ENCODE data around the gene POLG.

Gene POLG

DNA sequence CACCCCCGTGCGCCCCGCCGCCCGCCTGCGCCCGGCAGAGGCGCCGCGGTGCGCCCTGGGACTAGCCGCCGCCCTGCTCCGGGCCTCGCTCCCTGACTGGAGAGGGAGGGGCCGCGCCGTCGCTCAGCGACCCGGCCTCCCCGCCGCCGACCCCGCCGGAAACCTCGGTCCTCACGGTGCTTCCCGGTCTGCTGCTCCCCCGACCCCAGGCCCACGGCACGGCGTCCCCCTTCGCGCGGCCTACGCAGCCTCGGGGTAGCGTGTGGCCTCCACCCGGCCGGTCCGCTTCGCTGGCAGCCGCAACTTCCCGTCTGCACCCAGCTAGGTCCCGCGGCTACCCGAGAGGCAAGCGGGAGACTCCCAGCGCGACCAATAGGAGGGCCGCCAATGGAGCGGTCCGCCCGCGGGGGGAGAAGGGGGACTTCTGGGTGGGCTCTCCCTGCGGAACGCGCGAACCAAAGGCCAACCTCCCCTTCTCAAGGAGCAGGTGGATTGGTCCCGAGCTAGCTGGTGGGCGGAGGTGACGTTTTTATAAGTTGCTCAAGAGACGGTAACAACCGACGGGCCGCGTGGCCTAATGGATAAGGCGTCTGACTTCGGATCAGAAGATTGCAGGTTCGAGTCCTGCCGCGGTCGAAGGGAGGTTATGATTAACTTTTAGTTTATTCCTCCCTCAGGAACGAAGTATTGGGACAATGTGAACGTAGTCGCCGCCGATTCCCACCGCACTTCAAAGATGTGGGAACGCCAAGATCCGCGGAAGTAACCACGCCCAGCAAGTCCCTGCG is at the start of gene POLG:
POLG (minus strand) TSS at position 315 of the 788 bp plus-strand sequence. CDS start 1,070 bp downstream, outside the sequence.
- DNase-seq, result peak; percentile 100

- DNase-seq, result no peak
These were observed 49.6 kb upstream of the POLG start for GRCh38 chr15:89384176-89384604.

DNA sequence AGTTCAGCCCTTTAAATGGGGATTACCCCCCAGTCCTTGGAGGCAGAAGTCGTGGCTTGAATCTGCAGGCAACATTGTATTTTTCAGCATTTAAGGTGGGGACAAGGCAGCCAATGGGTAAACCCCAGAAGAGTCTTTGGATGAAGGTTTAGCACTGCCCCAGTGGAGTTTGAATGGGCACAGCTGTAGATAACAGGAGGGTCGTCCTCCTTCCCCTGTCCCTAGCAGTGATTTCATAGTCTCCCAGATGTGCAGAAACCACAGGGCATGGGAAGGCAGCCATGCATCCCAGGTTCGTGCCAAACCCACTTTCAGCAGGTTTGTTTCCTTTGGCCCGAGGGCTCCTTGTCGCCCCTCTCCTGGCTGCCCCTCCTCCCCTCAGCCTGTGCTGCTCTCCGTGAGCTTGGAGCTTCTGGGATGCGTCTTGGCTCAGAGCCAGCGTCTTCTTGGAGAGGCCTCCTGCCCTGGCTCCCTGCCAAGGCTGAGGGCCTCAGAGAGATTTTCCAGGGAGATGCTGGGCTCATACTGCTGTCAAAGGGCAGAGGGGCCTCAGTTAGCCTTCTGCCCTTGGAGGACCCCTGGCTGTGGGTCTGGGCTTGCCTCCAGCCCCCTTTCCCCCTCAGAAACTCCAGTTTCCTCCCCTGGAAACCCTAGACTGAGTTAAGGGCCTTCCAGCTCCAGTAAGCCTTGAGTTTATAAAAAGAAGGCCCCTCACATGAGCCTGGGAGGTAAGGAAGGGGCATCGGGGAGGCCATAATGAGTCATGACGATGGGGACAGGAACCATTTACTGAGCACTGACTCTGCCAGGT is 48.9 kb upstream of the POLG start:
- DNase-seq, result peak; percentile 79

DNA sequence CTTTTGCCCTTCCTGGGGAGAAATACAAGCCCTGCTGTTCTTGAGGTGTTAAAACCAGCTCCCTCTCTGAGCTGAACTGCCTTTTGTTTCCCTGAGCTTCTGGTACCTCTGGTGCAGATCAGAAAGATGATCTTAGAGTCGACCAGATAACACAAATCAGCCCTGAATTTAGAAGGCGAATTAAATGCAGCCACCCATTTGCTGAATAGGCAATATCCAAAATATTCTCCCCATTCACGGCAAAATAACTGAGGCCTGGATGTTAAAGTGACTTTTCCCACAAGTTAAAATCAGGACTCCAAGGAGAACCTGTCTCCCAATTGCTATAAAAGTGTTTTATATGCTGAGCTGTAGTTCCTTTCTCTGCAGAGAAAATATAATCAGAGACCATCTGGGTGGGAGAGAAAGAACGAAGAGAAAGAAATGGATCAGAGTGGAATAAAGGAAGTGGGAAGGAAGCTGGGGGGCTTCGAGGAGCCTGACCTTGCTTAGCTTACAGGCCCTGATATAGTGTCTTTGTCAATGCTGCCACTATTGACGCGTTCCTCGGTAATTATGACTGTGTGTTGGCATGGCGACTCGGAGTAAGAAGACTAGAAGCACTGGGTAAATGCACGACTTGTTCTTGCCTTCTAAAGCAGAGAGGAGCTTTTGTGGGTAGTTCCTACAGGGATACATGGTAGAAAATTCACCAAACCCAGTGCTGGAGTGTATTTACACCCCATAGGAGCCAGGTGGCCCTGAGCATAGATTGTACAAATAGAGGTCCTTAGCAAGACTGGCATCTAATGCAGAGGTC is 47.5 kb upstream of the POLG start:
- no peak for DNase-seq

GRCh38 chr15:89381331-89381730 is 46.7 kb upstream of the POLG start:
- no peak for DNase-seq

DNA sequence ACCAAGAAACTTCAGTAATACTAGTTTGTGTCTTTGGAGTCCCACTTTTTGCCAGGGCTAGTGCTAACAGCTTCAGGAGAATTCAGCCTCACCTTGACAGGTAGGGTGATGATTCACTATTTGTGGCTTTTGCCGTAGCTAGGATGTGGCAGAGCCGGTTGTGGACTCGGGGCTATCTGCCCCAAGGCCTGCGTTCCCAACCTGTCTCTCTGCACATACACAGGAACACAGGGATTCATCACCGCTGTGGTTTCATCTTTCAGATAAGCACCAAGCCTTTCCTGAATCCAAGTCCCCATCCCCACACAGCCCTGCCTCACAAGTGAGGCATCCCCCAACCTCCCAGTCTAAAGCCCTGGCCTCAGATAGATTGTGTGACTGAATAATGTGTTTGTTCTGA is 45.2 kb upstream of the POLG start:
- no peak for DNase-seq

DNA sequence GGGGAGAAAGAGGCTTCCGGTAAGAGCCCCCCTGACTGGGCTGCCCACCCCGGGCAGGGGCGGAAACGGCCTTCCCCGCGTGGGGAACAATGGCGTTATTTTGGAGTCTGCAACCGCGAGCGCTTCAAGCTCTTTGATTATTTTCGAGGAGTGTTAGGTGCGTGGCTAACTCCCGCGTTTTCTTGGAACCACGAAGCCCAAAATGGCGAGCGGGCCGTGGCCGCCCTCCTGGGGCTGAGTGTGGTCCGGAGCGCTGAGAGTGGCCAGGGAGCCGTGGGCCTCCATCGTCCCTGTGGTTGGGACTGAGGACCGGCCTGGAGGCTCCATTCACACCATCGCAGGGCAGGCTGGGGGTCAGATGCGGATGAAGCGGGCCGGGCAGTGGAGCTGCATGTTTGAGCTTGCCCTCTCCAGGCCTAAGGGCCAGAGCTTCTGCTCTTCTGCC is 44.6 kb upstream of the POLG start:
- no peak for DNase-seq

DNA sequence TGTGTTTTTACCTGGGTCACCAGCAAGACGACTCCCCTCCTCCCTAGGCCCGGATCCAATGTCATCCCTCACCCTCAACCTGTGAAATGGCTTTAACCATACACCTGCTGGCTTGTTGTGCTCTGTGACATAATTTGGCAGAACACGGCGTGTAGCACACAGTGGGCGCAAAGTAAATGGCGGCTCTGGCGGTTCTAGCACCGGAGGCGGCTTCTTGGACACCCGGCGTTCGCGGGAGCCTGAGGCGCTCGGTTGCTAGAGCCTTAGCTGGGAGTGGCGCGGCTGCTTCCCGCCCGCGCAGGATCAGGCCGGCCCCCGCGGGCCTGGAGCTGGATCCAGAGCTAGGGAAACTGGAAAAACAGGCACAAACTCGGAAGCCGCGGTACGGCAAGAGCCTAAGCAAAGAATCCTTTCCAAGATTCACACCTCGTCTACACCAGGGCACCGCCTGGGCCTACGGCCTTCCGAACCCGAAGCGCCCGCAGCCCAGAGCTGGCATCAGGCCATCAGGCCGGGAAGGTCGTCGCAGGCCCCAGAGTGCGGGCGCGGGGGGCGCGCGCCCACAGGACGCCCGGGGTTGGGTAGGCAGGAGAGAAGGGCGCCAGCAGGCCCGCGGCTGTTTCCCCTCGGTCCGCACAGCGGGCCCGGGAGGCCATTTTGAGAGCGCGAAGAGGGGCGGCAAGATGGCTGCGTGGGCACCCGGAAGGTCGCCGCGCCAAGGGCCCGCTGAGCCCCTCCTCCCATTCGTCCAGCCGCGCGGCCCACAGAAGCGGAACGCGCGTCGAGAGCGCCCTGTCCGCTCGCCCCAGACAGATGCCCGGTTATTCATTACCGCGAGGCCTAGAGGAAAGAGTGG is 43.9 kb upstream of the POLG start:
- peak; percentile 69 for DNase-seq

DNA sequence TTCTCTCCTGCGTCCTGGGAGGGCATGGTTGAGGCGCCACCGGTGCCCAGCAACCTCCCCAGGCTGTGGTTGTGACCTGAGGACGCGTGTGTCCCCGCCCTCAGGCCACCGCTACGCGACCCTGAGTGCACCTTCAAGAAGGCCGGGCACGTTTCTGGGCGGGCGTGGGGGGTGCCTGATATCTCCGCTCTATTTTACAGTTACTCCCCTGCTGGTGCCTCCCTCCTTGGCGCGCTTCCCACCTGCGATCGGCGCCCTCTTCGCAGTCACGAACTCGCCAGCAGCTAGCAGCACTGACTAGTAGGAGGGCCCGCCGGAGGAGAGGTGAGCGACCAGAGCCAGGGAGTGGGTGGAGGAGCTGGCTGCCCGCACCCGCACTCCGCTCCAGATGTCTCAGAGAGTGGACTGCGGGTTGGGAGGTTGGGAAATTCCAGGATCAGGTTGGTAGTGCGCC is 43.2 kb upstream of the POLG start:
- no peak for DNase-seq

GRCh38 chr15:89377024-89377841 is 42.6 kb upstream of the POLG start:
- no peak for DNase-seq

DNA sequence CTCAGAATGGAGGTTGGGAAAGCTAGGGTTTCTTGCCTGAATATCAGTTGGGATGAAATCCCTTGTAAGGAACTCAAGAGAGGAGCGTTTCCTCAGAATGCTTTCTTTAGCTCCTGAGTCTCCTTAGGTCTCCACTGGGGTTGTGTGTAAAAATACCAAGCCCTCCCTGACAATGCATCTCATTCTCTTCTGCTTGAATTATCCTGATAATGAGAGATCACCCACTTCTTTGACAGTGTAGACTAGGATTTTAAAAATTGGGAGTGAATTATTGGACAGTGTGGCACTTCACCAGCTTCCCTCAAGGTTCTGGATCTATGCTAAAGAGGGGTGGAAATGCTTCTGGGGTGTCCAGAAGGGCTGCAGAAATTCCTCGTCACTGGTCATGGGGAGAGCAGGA is 41.8 kb upstream of the POLG start:
- no peak for DNase-seq

- no peak for DNase-seq
These were observed 40.7 kb upstream of the POLG start for GRCh38 chr15:89375093-89376005.

DNA sequence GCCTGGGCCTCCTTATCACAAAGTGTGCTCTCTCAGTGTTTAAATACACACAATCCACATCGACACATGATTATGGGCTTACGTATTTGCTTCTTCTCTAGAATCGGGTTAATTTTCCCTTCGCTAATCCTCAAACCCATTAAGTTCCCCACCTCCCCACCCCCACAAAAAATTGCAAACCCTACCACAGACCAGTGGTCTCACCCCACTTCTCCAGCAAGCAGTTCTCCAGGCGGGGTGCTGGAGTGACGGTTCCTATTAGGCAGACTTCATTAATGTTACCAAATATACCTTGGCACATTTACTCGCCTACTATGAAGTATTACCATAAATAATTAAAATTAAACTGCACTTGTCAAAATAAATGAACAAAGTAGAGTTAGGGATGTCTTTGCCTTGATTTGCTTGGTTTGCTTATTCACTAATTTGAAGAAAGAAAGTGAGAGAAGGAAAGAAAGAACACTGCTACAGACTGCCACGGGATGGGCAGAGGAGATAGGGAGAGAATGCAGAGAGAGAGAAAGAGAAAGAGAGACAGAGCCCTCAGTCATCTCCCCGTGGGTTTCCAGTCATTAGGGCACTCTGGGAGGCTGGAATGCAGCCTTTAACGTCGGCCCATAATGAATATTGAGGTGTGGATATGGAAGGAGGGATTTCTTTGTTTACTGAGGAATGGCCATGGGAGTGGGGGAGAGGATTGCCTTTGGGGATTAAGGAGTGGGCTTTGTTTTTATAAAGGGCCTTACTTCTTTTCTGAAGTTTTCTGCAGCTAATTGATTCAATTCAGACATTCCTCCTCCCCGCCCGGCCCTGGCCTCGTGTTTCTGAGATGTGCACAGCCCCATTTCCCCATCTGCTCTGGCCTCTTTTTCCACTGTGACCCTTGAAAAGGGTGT is 39.7 kb upstream of the POLG start:
- DNase-seq, result no peak

GRCh38 chr15:89372069-89372935 is 37.7 kb upstream of the POLG start:
- no peak for DNase-seq

DNA sequence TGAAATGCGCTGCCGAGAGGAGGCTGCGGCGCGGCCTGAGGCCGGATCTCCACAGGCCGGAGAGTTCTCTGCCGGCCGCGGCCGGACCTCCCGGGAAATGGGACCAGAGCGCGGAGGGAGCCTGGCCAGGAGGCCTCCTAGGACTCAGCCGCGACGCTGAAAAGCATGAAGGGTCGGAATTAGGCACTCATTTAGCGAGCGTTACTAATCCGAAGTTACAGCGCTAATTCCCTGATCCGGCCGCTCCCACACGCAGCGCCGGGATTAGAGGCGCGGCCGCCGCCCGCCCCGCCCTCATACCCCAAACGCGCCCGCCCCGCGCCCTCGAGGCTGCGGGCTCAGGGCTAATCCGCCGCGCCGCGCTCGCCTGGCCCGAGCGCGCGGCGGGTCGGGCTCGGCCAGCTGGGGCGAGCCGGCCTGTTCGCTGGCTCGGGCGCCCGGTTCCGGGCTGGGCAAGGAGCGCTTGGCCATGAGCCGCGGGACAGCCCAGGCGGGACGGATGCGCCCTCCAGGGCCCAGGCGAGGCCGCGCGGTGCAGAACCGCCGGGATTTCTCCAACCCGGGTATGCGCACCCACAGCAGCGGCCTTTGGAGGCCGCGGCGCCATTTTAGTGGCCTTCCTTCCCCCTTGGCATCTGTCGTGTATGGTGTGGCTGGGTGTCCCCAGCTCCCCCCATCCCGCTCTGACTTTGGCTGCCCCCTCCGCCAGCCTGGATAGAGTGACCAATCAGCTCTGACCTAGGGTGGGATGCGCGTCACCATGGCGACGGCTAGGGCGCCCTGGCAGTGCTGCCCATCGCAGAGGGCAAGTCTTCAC is 36.8 kb upstream of the POLG start:
- no peak for DNase-seq

DNA sequence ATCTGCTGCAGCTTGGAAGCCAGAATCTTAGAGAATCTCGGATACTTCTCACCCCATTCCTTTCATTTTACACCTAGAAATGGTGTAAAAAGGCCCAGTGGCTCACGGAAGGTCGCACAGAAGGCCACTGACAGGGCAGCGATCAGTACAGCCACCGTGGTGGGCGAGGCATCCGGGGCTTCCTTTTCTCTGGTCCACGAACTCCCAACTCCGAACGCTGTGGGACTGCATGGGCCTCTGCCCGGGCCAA is 36.3 kb upstream of the POLG start:
- DNase-seq, result no peak
